GM10248 (cell line): ENCODE measurements around the gene MTOR.

Experiments
- CTCF ChIA-PET: fragments of 300-600 bp; sonication (Branson Sonifier 250); formaldehyde crosslinking; extraction: SDS; loops from one replicate; lab custom pipeline; 2021; ENCODE audit warnings: antibody characterized with exemption; lab: Yijun Ruan, JAX
- POLR2A ChIA-PET: fragments of 350-650 bp; sonication (Branson Sonifier 250); formaldehyde crosslinking; extraction: SDS; loops from one replicate; lab custom pipeline; 2020; ENCODE audit warnings: antibody characterized with exemption; lab: Yijun Ruan, JAX
- DNase-seq: peaks from one replicate; pipeline ENCODE4 v3.0.0; 2012; ENCODE audit errors: extremely low spot score
- TF ChIP-seq, protein P1 (sequence below): IDR thresholded peaks from 2 replicates; pipeline ENCODE4 v1.5.1; 2012; ENCODE audit warnings: mild to moderate bottlenecking, low read depth; ENCODE audit errors: extremely low read depth, missing control alignments, control extremely low read depth

The MTOR gene

DNA sequence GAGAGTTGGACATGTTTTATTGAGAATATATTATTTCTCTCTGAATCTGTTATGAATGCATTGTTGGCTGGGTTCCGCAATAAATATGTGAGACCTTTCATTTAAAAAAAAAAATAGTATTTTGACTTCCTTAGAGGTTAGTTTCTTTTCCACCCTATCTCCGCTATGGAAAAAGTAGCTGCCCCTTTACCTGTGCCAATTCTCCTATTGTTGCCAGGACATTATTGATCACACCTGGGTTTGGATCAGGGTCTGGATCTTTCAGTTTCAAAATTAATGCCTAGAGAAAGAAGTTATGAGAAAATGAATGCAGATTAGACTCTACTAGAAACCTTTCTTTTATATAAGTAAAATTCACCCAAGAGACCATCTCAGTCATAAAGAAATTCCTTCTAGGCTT, 29.1 kb downstream of the MTOR start:
- ChIA-PET CTCF (interaction anchor here (1.0 to 8.9 kb wide), 3 partner anchors 8 to 196 kb away, joined by 3 to 65 read pairs (median 4); no protein-coding TSS in a partner anchor), POLR2A (no interaction called here)
- TF ChIP-seq, protein P1, sequence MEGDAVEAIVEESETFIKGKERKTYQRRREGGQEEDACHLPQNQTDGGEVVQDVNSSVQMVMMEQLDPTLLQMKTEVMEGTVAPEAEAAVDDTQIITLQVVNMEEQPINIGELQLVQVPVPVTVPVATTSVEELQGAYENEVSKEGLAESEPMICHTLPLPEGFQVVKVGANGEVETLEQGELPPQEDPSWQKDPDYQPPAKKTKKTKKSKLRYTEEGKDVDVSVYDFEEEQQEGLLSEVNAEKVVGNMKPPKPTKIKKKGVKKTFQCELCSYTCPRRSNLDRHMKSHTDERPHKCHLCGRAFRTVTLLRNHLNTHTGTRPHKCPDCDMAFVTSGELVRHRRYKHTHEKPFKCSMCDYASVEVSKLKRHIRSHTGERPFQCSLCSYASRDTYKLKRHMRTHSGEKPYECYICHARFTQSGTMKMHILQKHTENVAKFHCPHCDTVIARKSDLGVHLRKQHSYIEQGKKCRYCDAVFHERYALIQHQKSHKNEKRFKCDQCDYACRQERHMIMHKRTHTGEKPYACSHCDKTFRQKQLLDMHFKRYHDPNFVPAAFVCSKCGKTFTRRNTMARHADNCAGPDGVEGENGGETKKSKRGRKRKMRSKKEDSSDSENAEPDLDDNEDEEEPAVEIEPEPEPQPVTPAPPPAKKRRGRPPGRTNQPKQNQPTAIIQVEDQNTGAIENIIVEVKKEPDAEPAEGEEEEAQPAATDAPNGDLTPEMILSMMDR, result no peak
- DNase-seq, result no peak

DNA sequence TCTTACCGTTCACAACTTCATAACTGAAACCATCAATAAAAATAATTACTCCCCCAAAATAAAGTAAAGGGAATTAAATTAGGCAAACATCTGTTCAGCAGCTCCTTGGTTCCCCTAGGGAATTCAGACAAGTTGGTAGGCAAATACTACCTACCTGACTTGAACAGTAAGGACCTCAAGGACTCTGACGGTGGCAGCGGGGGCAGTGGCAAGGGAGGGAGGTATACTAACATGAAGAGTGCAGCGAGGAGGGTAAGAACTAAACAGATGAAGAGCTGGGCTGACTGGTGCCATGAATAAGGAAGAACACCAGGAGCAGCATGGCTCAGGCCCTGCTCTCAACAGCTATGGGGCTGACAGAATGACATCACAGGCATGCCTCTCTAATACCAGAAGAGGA, 33.1 kb downstream of the MTOR start:
- DNase-seq, result no peak
- ChIA-PET POLR2A (no interaction called here), CTCF (interaction anchor here (1.2 to 8.9 kb wide), 6 partner anchors 9 to 414 kb away, joined by 3 to 65 read pairs (median 4); no protein-coding TSS in a partner anchor)
- TF ChIP-seq, protein P1, result no peak

DNA sequence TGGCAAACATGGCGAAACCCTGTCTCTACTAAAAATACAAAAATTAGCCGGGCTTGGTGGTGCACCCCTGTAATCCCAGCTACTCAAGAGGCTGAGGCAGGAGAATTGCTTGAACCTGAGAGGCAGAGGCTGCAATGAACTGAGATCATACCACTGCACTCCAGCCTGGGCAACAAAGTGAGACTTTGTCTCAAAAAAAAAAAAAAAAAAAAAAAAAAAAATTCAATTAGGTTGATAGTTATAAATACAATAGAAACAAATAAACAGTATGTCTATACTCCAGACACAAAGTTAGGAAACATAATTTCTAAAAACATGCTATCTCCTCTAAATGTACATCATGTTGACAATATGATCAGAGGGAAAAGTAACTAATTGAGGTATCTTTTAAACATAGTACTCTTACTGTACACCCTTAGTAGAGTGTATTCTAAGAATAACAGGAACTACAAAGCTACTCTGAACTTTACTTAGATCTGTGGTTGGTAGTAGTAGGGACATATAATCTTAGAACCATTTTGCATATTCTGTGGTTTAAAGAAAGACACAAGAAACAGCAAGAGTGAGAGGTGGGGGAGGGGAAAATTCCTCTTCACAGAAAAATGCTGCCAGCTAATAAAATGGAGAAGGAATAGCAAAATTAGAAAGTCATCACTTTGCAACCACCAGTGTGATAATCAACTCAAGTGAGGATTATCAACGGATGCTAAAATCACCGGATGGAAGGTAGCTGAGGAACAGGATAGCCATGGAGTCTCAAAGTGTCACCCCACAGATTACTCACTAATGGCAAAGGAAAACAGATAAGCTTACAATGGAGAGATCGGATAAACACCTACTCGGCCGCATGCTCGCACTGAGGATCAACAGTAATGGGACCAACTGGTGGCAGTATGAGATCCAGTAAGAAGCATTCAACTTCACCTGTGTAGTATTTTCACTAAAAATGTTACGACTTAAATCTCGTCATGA, 35.0 kb downstream of the MTOR start:
- ChIA-PET POLR2A (no interaction called here), CTCF (interaction anchor here (1.2 to 8.9 kb wide), 5 partner anchors 9 to 189 kb away, joined by 3 to 65 read pairs (median 4); no protein-coding TSS in a partner anchor)
- TF ChIP-seq, protein P1, result no peak
- DNase-seq, result peak; percentile 39

DNA sequence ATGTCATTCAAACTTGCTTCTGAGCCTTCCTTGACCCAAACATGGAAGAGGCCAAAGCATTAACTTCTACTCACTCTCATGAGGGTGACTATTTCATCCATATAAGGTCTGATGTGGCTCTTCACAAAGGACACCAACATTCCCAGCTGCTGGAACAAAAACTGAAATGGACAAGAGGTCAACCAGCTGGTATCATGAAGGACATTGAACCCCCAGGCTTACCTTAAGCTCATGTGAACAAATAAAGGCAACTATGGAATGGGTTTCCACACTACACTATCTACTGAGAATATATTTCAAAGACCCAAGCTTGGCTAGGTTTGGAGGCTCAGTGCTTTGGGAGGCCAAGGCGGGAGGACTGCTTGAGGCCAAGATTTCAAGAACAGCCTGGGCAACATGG, 46.3 kb downstream of the MTOR start:
- CTCF ChIA-PET, result interaction anchor here (0.8 to 2.0 kb wide), 6 partner anchors 10 to 434 kb away, joined by 3 to 8 read pairs (median 3); partner anchors contain the start of gene MTOR
- POLR2A ChIA-PET, result no interaction called here

DNA sequence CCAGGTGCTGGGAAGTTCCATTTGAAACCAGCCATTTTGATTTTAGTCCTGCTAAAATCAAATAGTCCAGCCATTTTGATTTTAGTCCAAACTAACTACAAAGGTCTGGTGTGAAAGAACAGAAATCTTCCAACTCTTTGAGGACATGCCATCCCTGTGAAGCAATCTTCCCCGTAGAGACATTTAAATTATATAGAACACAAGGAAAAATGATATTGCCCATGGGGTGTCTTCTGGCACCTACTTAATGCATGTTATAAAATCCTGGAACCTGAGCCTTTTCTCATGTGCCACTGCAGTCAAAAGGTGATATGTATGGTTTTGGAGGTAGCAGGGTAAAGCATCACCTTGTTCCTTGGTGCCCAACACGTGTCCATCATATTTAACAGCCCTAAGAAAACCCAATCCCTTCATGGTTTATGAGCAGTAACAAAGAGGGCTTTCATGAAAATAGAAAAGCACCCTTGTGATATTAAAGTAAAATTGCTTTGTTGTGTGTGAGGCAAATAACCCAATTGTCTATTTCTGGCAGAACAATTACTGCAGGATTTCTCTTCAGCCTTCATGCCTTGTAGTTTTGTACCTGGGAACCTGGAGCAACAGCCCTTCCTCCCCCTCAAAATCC, 46.9 kb downstream of the MTOR start:
- ChIA-PET POLR2A (no interaction called here), CTCF (interaction anchor here (0.8 to 2.0 kb wide), 4 partner anchors 9 to 435 kb away, joined by 3 to 8 read pairs (median 5); no protein-coding TSS in a partner anchor)
- TF ChIP-seq, protein P1, result no peak
- DNase-seq, result no peak

More for the DNA sequence above, 46.3 kb downstream of the MTOR start:
- TF ChIP-seq, protein P1, result no peak
- no peak for DNase-seq
